K562 (cell line): ENCODE results near the gene EIF4G1. TPM values are rescaled to one million over a fixed set of nuclear protein-coding genes. Genes with fewer than 3 reads are reported as not detected.
A peak's percentile ranks its signal among the peaks of the same experiment; 100 is the strongest.

Source experiments
- ATF1 ChIP-seq, 2 experiments: fragments of 450-650 bp in 1 of 2; IDR thresholded peaks; 2 replicates each; pipeline ENCODE4 v1.6.1; 2016; ENCODE audit warnings: missing compliant biosample characterization in 1 of 2, missing genetic modification characterization in 1 of 2
- BMI1 ChIP-seq: fragments of 150-350 bp; IDR thresholded peaks from 2 replicates; pipeline ENCODE4 v1.6.1; 2014; ENCODE audit warnings: low read length
- DEAF1 ChIP-seq: fragments of 450-650 bp; formaldehyde crosslinking; IDR thresholded peaks from 2 replicates; pipeline ENCODE4 v1.4.0; 2020; ENCODE audit warnings: mild to moderate bottlenecking, moderate library complexity
- HMG20B ChIP-seq: fragments of 250-450 bp; sonication (Bioruptor Pico); IDR thresholded peaks from 2 replicates; pipeline ENCODE4 v1.5.0; 2021; ENCODE audit warnings: mild to moderate bottlenecking
- KLF16 ChIP-seq: IDR thresholded peaks from 2 replicates; pipeline ENCODE4 v1.6.1; 2016; ENCODE audit warnings: antibody characterized with exemption
- MAFK ChIP-seq: IDR thresholded peaks from 2 replicates; pipeline ENCODE4 v1.6.1; 2011; ENCODE audit warnings: low read length, improper control_type of control experiment
- MEIS2 ChIP-seq: fragments of 450-650 bp; IDR thresholded peaks from 2 replicates; pipeline ENCODE4 v1.6.1; 2014; ENCODE audit warnings: mild to moderate bottlenecking; ENCODE audit not compliant: partially characterized antibody
- MTA3 ChIP-seq: fragments of 450-650 bp; formaldehyde crosslinking; IDR thresholded peaks from 2 replicates; pipeline ENCODE4 v1.6.1; 2017; ENCODE audit warnings: mild to moderate bottlenecking, borderline replicate concordance
- MTF1 ChIP-seq: fragments of 250-450 bp; sonication (Bioruptor Pico); IDR thresholded peaks from 2 replicates; pipeline ENCODE4 v1.9.0; 2021; ENCODE audit warnings: moderate library complexity, mild to moderate bottlenecking, inconsistent platforms, borderline replicate concordance
- NR0B1 ChIP-seq: fragments of 450-650 bp; IDR thresholded peaks from one replicate; pipeline ENCODE4 v1.6.1; 2018; ENCODE audit warnings: mild to moderate bottlenecking, moderate library complexity; ENCODE audit not compliant: partially characterized antibody
- PRDM10 ChIP-seq: fragments of 450-650 bp; IDR thresholded peaks from 2 replicates; pipeline ENCODE4 v1.6.1; 2018; ENCODE audit not compliant: partially characterized antibody
- RAD21 ChIP-seq, 2 experiments: fragments of 250-450 bp in 1 of 2; fragments of 450-650 bp in 1 of 2; sonication (Bioruptor Pico) in 1 of 2; formaldehyde crosslinking in 1 of 2; IDR thresholded peaks in 1 of 2; conservative IDR thresholded peaks in 1 of 2; 2 replicates each; pipeline versions ENCODE4 v1.4.0 to v1.8.0; 2020 to 2022; ENCODE audit warnings: mild to moderate bottlenecking in 2 of 2, moderate library complexity in 1 of 2
- STAG1 ChIP-seq: sonication (generic); formaldehyde crosslinking; IDR thresholded peaks from 2 replicates; pipeline ENCODE4 v1.5.0; 2020; ENCODE audit warnings: missing genetic modification reagents, borderline replicate concordance
- TCF7 ChIP-seq: sonication (generic); IDR thresholded peaks from 2 replicates; pipeline ENCODE4 v1.6.1; 2016; ENCODE audit warnings: antibody characterized with exemption, borderline replicate concordance
- U2AF2 ChIP-seq: fragments of 200-400 bp; formaldehyde crosslinking; optimal IDR thresholded peaks from 2 replicates; pipeline ENCODE3; 2017; ENCODE audit warnings: low read depth, mild to moderate bottlenecking, low read length
- ZNF253 ChIP-seq: fragments of 250-450 bp; sonication (Bioruptor Pico); conservative IDR thresholded peaks from 2 replicates; pipeline ENCODE4 v1.6.1; 2021; ENCODE audit warnings: mild to moderate bottlenecking
- polyA plus RNA-seq, 8 experiments: library from polyadenylated mRNA; depleted of rRNA in 4 of 8; stranded (reverse) in 5 of 8; unstranded in 3 of 8; fragments of >200 nt; fragmentation: Nextera tagmentation in 2 of 8; fragmentation: Illumina TruSeq in 1 of 8; extraction: Ambion mirVana in 2 of 8; extraction: Trizol in 1 of 8; gene quantifications; 2 replicates each; pipeline versions ENCODE4 v1.2.1 to v1.2.3, GENCODE V29; 2011 to 2014; ENCODE audit warnings: inconsistent platforms in 1 of 8, missing spikeins in 1 of 8
- total RNA-seq, 7 experiments: library from RNA; depleted of rRNA in 6 of 7; stranded (reverse); fragments of >200 nt in 6 of 7; fragmentation: Illumina TruSeq in 2 of 7; extraction: Trizol in 2 of 7; gene quantifications; 2 replicates each; pipeline versions ENCODE4 v1.2.1 to v1.2.3, GENCODE V29; 2011 to 2021; ENCODE audit warnings: low replicate concordance in 1 of 7
- TF ChIP-seq, protein P1 (sequence below), 3 experiments: IDR thresholded peaks in 2 of 3; conservative IDR thresholded peaks in 1 of 3; 2 replicates each; pipeline ENCODE4 v1.5.1; 2011 to 2012; ENCODE audit warnings: low read length in 3 of 3, mild to moderate bottlenecking in 3 of 3, control low read depth in 2 of 3, improper control_type of control experiment in 1 of 3, inconsistent platforms in 1 of 3, low read depth in 1 of 3, mixed read lengths in 1 of 3, moderate library complexity in 1 of 3; ENCODE audit not compliant: insufficient read depth in 2 of 3

The EIF4G1 gene
- total and polyA plus RNA-seq, 9 of the 15 experiments (the other 6 are each of a cell fraction or from before 2014, with no cell fraction given), result 4.6 to 505 (median 155) TPM

DNA sequence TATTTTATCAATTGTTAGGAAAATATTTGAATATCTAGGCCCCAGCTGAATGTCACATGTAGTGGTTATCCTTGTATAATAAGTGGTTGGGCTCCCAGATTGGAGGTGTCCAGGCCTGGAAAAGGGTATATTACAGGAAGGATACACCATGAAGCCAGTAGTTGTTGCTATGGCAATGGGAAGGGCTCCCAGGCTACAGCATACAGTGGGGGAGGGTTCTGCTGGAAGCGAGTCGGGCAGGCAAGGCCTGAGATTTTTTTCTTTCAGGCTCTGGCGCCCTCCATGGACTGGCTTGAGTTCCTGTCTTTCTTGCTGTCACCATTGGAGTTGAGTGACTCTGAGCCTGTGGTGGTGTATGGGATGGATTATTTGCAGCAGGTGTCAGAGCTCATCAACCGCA, 29.7 kb upstream of the EIF4G1 start (continued):
- peak; percentile 80; the same call in 1 of the 2 replicates for TF ChIP-seq STAG1 (CRISPR knock-in tag)
- TF ChIP-seq U2AF2, result no peak
- no peak for TF ChIP-seq ZNF253 (CRISPR knock-in tag)
- no peak for TF ChIP-seq HMG20B (CRISPR knock-in tag)
- TF ChIP-seq MTF1 (CRISPR knock-in tag), result no peak
- TF ChIP-seq, protein P1, sequence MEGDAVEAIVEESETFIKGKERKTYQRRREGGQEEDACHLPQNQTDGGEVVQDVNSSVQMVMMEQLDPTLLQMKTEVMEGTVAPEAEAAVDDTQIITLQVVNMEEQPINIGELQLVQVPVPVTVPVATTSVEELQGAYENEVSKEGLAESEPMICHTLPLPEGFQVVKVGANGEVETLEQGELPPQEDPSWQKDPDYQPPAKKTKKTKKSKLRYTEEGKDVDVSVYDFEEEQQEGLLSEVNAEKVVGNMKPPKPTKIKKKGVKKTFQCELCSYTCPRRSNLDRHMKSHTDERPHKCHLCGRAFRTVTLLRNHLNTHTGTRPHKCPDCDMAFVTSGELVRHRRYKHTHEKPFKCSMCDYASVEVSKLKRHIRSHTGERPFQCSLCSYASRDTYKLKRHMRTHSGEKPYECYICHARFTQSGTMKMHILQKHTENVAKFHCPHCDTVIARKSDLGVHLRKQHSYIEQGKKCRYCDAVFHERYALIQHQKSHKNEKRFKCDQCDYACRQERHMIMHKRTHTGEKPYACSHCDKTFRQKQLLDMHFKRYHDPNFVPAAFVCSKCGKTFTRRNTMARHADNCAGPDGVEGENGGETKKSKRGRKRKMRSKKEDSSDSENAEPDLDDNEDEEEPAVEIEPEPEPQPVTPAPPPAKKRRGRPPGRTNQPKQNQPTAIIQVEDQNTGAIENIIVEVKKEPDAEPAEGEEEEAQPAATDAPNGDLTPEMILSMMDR (IDR thresholded peaks at IDR 0.05 in 2 of 3, conservative IDR thresholded peaks at IDR 0.05 in 1 of 3; ENCODE audit: insufficient read depth in 2 of 3, low read depth in 1 of 3, low read length in 3 of 3), result peak; percentile 73 to 81 (median 76)
- TF ChIP-seq PRDM10, result no peak
- 0 out of 2 replicates have a peak, but pooled peaks have one; percentile 36 for TF ChIP-seq BMI1
- no peak for TF ChIP-seq MEIS2
- TF ChIP-seq MTA3, result no peak
- no peak for TF ChIP-seq ATF1 (CRISPR knock-in tag; IDR thresholded peaks at IDR 0.05)
- TF ChIP-seq ATF1 (tag; IDR thresholded peaks at IDR 0.05), result no peak
- no peak for TF ChIP-seq NR0B1
- TF ChIP-seq KLF16, result no peak
- peak; percentile 48; the same call in 1 of the 2 replicates for TF ChIP-seq DEAF1 (CRISPR knock-in tag)
- peak; percentile 52 to 81 for TF ChIP-seq RAD21 (CRISPR knock-in tag; conservative IDR thresholded peaks at IDR 0.05 in 1 of 2, IDR thresholded peaks at IDR 0.05 in 1 of 2)
- no peak for TF ChIP-seq MAFK
- no peak for TF ChIP-seq TCF7
